ENCODE measurements around the gene IL23R.

- no peak for TF ChIP-seq POLR2A (IDR thresholded peaks at IDR 0.05)
- TF ChIP-seq CTCF (IDR thresholded peaks at IDR 0.05) = no peak
Measured at GRCh38 chr1:67175530-67176087, 9.4 kb downstream of the IL23R start.
